Stomach (tissue), 4 donors: ENCODE data around the gene TYW3.

Source experiments
- POLR2A ChIP-seq, 4 donors: fragments of 450-650 bp; IDR thresholded peaks; one replicate each; pipeline ENCODE4 v1.6.1; 2016; ENCODE audit warnings: antibody characterized with exemption in 4 of 4, control low read depth in 2 of 4, mild to moderate bottlenecking in 1 of 4, moderate library complexity in 1 of 4
- POLR2AphosphoS5 ChIP-seq, 3 donors: sonication (generic); formaldehyde crosslinking; IDR thresholded peaks; one replicate each; pipeline ENCODE4 v1.6.1; 2016; ENCODE audit warnings: antibody characterized with exemption in 3 of 3
- TF ChIP-seq, protein P1 (sequence below), 7 experiments: fragments of 450-650 bp in 4 of 7; fragments of 200-600 bp in 3 of 7; sonication (generic) in 3 of 7; IDR thresholded peaks; one replicate each; pipeline ENCODE4 v1.5.1; 2016 to 2019; ENCODE audit warnings: antibody characterized with exemption in 7 of 7, control low read depth in 2 of 7, mild to moderate bottlenecking in 1 of 7

DNA sequence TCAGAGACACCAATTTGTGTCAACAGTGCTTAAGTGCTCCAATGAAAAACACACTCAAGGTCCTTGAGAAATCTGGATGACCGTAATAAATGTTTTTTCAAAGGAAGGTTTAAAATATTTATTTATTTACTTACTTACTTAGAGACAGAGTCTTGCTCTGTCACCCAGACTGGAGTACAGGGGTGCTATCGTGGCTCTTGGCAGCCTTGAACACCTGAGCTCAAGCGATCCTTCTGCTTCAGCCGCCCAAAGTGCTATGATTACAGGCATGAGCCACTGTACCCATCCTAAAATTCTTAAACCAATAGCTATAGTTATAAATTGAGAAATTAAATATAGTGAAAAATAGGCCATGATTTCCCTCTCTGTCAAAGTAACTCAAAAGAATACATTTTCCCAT lies 42.0 kb upstream of the TYW3 start:
- TF ChIP-seq, protein P1, sequence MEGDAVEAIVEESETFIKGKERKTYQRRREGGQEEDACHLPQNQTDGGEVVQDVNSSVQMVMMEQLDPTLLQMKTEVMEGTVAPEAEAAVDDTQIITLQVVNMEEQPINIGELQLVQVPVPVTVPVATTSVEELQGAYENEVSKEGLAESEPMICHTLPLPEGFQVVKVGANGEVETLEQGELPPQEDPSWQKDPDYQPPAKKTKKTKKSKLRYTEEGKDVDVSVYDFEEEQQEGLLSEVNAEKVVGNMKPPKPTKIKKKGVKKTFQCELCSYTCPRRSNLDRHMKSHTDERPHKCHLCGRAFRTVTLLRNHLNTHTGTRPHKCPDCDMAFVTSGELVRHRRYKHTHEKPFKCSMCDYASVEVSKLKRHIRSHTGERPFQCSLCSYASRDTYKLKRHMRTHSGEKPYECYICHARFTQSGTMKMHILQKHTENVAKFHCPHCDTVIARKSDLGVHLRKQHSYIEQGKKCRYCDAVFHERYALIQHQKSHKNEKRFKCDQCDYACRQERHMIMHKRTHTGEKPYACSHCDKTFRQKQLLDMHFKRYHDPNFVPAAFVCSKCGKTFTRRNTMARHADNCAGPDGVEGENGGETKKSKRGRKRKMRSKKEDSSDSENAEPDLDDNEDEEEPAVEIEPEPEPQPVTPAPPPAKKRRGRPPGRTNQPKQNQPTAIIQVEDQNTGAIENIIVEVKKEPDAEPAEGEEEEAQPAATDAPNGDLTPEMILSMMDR (IDR thresholded peaks at IDR 0.05), result no peak
- TF ChIP-seq POLR2A (IDR thresholded peaks at IDR 0.05) (no peak), POLR2AphosphoS5 (IDR thresholded peaks at IDR 0.05) (no peak)
